GM12878 (cell line): ENCODE results near the gene MTHFD1. TPM values are rescaled to one million over a fixed set of nuclear protein-coding genes. Genes with fewer than 3 reads are reported as not detected.

ENCODE experiments used
- ATAC-seq: fragments of 200-7000 bp; cut with Tn5 transposase; 3 replicates; pipeline ENCODE4 v1.9.1; 2020; ENCODE audit warnings: mild to moderate bottlenecking, moderate library complexity
- BruUV-seq: library from RNA; stranded (reverse); fragments of 400-500 nt; replicated peaks from 2 replicates; lab custom pipeline; 2021; lab: Mats Ljungman, UMichigan
- CTCF ChIA-PET: fragments of 300-600 bp; sonication (Branson Sonifier 250); formaldehyde crosslinking; extraction: SDS; loops from one replicate; lab custom pipeline; 2021; ENCODE audit warnings: inconsistent platforms; lab: Yijun Ruan, JAX
- POLR2A ChIA-PET: fragments of 350-600 bp; formaldehyde crosslinking; extraction: SDS; loops from one replicate; lab custom pipeline; 2021; ENCODE audit warnings: inconsistent platforms; lab: Charles Lee
- RAD21 ChIA-PET: fragments of 300-600 bp; sonication (Branson Sonifier 250); formaldehyde crosslinking; loops from one replicate; lab custom pipeline; 2023; ENCODE audit warnings: antibody characterized with exemption; ENCODE audit not compliant: unreplicated experiment; lab: Charles Lee
- SMC1A ChIA-PET: fragments of 300-600 bp; sonication (Branson Sonifier 250); formaldehyde crosslinking; loops from one replicate; lab custom pipeline; 2023; ENCODE audit not compliant: unreplicated experiment, uncharacterized antibody; lab: Charles Lee
- DNase-seq: peaks from one replicate; pipeline ENCODE4 v3.0.0-alpha.2; 2011; ENCODE audit warnings: low read depth, low spot score
- FAIRE-seq: peaks from 3 replicates; lab custom pipeline; 2011; peaks lifted over from hg19 to GRCh38; lab: Jason Lieb, UNC
- H2AFZ ChIP-seq: 2 replicates; pipeline ENCODE4 v1.6.0; 2011; ENCODE audit warnings: low read depth, low read length, control low read depth; ENCODE audit not compliant: control insufficient read depth
- H3K27ac ChIP-seq: 2 replicates; pipeline ENCODE4 v1.5.1; 2011; ENCODE audit warnings: control low read depth; ENCODE audit not compliant: control insufficient read depth, insufficient read depth
- H3K27me3 ChIP-seq, 2 experiments: replicated peaks in 1 of 2; 2 replicates each; pipeline versions ENCODE4 v1.6.0 to v1.6.1; 2011; ENCODE audit warnings: low read length in 1 of 2; ENCODE audit not compliant: control insufficient read depth in 2 of 2, insufficient read depth in 2 of 2
- H3K36me3 ChIP-seq, 2 experiments: 2 replicates each; pipeline ENCODE4 v1.5.1; 2011; ENCODE audit warnings: low read length in 1 of 2; ENCODE audit not compliant: control insufficient read depth in 2 of 2, insufficient read depth in 2 of 2
- H3K4me1 ChIP-seq: 2 replicates; pipeline ENCODE4 v1.6.1; 2011; ENCODE audit warnings: mild to moderate bottlenecking, low read length, moderate library complexity, mixed read lengths; ENCODE audit not compliant: control insufficient read depth, insufficient read depth
- H3K4me2 ChIP-seq: 2 replicates; pipeline ENCODE4 v1.6.0; 2011; ENCODE audit warnings: control low read depth; ENCODE audit not compliant: control insufficient read depth, insufficient read depth
- H3K4me3 ChIP-seq: fragments of 200-600 bp; sonication (generic); 2 replicates; pipeline ENCODE4 v1.5.1; 2016
- H3K79me2 ChIP-seq: 2 replicates; pipeline ENCODE4 v1.6.0; 2011; ENCODE audit warnings: low read length; ENCODE audit not compliant: control insufficient read depth, insufficient read depth
- H3K9ac ChIP-seq: 2 replicates; pipeline ENCODE4 v1.8.0; 2011; ENCODE audit warnings: low read length, control low read depth, mixed read lengths; ENCODE audit not compliant: control insufficient read depth, insufficient read depth
- H3K9me3 ChIP-seq: replicated peaks from 3 replicates; pipeline ENCODE4 v1.5.1; 2011; ENCODE audit warnings: mild to moderate bottlenecking, low read length; ENCODE audit not compliant: control insufficient read depth, insufficient read depth
- H4K20me1 ChIP-seq: 2 replicates; pipeline ENCODE4 v1.6.0; 2011; ENCODE audit not compliant: control insufficient read depth, insufficient read depth
- FOS ChIP-seq: IDR thresholded peaks from 3 replicates; pipeline ENCODE4 v1.6.1; 2011; ENCODE audit warnings: borderline replicate concordance; ENCODE audit not compliant: insufficient read length; ENCODE audit errors: extremely low read depth
- FOXK2 ChIP-seq: fragments of 450-650 bp; IDR thresholded peaks from 2 replicates; pipeline ENCODE4 v1.6.1; 2017; ENCODE audit warnings: mild to moderate bottlenecking, moderate library complexity
- POLR2AphosphoS5 ChIP-seq: IDR thresholded peaks from 2 replicates; pipeline ENCODE4 v1.6.1; 2011; ENCODE audit warnings: mild to moderate bottlenecking, low read length, inconsistent platforms
- RUNX3 ChIP-seq: IDR thresholded peaks from 2 replicates; pipeline ENCODE4 v1.6.1; 2012; ENCODE audit warnings: low read length, inconsistent platforms
- ZNF384 ChIP-seq: IDR thresholded peaks from 2 replicates; pipeline ENCODE4 v1.6.1; 2012; ENCODE audit warnings: low read depth, mild to moderate bottlenecking, low read length, improper control_type of control experiment, borderline replicate concordance
- WGBS: methylation state at CpG from one replicate; pipeline ENCODE4 v1.1.6; 2016; ENCODE audit warnings: low lambda C conversion rate; ENCODE audit not compliant: insufficient replicate concordance, insufficient coverage; ENCODE audit errors: missing lambda C conversion rate; 5-methylcytosine and 5-hydroxymethylcytosine counted together
- in situ Hi-C: fragments of 300-500 bp; cut with MboI; formaldehyde crosslinking; loops from 9 replicates; pipeline ENCODE4 v1.14.3; 2018; ENCODE audit warnings: mixed read lengths
- intact Hi-C: fragments of 100-400 bp; cut with micrococcal nuclease; formaldehyde crosslinking; loops from one replicate; pipeline ENCODE4 v1.14.2; 2022; ENCODE audit not compliant: unreplicated experiment
- polyA plus RNA-seq, 11 experiments: library from polyadenylated mRNA; depleted of rRNA in 4 of 11; unstranded in 6 of 11; stranded (reverse) in 5 of 11; fragments of >200 nt; fragmentation: Nextera tagmentation in 4 of 11; fragmentation: Illumina TruSeq in 1 of 11; extraction: Ambion mirVana in 4 of 11; extraction: Trizol in 1 of 11; gene quantifications; 1 replicate in 1 of 11; 2 replicates in 10 of 11; pipeline versions ENCODE4 v1.2.1 to v1.2.3, GENCODE V29; 2011 to 2016; ENCODE audit warnings: inconsistent platforms in 2 of 11, missing spikeins in 2 of 11, low read depth in 1 of 11
- total RNA-seq, 4 experiments: library from RNA; depleted of rRNA in 3 of 4; stranded (reverse); fragments of >200 nt in 3 of 4; fragmentation: Illumina TruSeq in 1 of 4; extraction: Trizol in 1 of 4; gene quantifications; 2 replicates each; pipeline versions ENCODE4 v1.2.1 to v1.2.3, GENCODE V29; 2013 to 2021
- TF ChIP-seq, protein P1 (sequence below): IDR thresholded peaks from 2 replicates; pipeline ENCODE4 v1.6.1; 2011; ENCODE audit warnings: mild to moderate bottlenecking, low read depth, low read length, moderate library complexity; ENCODE audit not compliant: insufficient replicate concordance
- TF ChIP-seq, protein P2 (sequence below), 3 experiments: IDR thresholded peaks in 2 of 3; conservative IDR thresholded peaks in 1 of 3; 2 replicates each; pipeline ENCODE4 v1.5.1; 2011; ENCODE audit warnings: low read depth in 3 of 3, low read length in 3 of 3, mild to moderate bottlenecking in 3 of 3, control low read depth in 2 of 3, moderate library complexity in 2 of 3, inconsistent platforms in 1 of 3, mixed read lengths in 1 of 3; ENCODE audit not compliant: control insufficient read depth in 2 of 3, insufficient read depth in 1 of 3; ENCODE audit errors: extremely low read depth in 1 of 3
- TF ChIP-seq, protein P3 (sequence below): fragments of 150-350 bp; IDR thresholded peaks from 2 replicates; pipeline ENCODE4 v1.6.1; 2016; ENCODE audit warnings: low read depth, low read length

MTHFD1 gene
- total and polyA plus RNA-seq, 10 of the 15 experiments (the other 5 are each of a cell fraction or from before 2014, with no cell fraction given), result 99.3 to 310 (median 173) TPM

DNA sequence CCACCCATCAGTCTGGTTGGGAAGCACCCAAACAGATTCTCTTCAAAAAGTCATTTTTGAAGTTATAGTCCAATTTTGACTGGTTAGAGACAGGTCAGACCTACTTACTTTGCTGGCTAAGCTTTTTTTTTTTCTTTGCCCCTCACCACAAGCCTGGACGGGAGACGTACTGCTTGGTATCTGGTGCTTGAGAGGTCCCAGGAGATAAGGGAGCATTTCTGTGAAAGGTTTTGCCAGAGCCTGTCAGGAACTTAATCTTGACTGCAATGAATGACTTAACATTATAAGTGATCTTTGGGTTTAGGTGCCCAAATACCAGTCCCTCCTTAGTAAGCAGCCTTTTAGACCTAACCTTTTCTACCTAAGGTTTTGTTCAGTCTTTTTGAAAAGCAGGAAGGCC, 6.3 kb downstream of the MTHFD1 start:
- Histone ChIP-seq H3K4me3 (no peak overlapping the region), H3K79me2 (peaks cover 88% of the 10 kb centered on the region), H3K9me3 (no peaks in the 10 kb centered on the region), H2AFZ (no peak overlapping the region), H3K27ac (no peak overlapping the region), H3K4me1 (peaks cover 6% of the 10 kb centered on the region), H3K27me3 (no peaks in the 10 kb centered on the region), H3K36me3 (peaks cover 0 to 3% of the 10 kb centered on the region in 2 experiments; a peak in 2 of 4 replicates), H4K20me1 (no peaks in the 10 kb centered on the region), H3K4me2 (peak overlapping the region; percentile 20; the same call in 1 of the 2 replicates), H3K9ac (no peak overlapping the region)
- ATAC-seq, result no peak
- BruUV-seq, result no TSS peak
- DNase-seq, result no peak
- ChIA-PET CTCF (interaction anchor here (0.6 to 3.3 kb wide), 8 partner anchors 9 to 107 kb away, joined by 3 to 25 read pairs (median 3); no protein-coding TSS in a partner anchor), SMC1A (interaction anchor here (3.1 to 5.2 kb wide), 3 partner anchors 11 to 79 kb away, joined by 8 to 29 read pairs (median 21); no protein-coding TSS in a partner anchor), POLR2A (interaction anchor here (0.9 kb wide), 1 partner anchor 12 kb away, joined by 4 read pairs; no protein-coding TSS in a partner anchor), RAD21 (interaction anchor here (0.9 to 1.6 kb wide), 3 partner anchors 11 to 242 kb away, joined by 3 to 5 read pairs (median 3); no protein-coding TSS in a partner anchor)
- WGBS, result 100% methylated on average over 2 of the region's 2 CpGs
- FAIRE-seq, result no peak
- in situ Hi-C loops, result no loop called here
- TF ChIP-seq RUNX3 (no peak), POLR2AphosphoS5 (no peak), FOXK2 (no peak), ZNF384 (no peak), FOS (no peak)
- TF ChIP-seq, protein P1, sequence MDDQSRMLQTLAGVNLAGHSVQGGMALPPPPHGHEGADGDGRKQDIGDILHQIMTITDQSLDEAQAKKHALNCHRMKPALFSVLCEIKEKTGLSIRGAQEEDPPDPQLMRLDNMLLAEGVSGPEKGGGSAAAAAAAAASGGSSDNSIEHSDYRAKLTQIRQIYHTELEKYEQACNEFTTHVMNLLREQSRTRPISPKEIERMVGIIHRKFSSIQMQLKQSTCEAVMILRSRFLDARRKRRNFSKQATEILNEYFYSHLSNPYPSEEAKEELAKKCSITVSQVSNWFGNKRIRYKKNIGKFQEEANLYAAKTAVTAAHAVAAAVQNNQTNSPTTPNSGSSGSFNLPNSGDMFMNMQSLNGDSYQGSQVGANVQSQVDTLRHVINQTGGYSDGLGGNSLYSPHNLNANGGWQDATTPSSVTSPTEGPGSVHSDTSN, result no peak
- TF ChIP-seq, protein P2, sequence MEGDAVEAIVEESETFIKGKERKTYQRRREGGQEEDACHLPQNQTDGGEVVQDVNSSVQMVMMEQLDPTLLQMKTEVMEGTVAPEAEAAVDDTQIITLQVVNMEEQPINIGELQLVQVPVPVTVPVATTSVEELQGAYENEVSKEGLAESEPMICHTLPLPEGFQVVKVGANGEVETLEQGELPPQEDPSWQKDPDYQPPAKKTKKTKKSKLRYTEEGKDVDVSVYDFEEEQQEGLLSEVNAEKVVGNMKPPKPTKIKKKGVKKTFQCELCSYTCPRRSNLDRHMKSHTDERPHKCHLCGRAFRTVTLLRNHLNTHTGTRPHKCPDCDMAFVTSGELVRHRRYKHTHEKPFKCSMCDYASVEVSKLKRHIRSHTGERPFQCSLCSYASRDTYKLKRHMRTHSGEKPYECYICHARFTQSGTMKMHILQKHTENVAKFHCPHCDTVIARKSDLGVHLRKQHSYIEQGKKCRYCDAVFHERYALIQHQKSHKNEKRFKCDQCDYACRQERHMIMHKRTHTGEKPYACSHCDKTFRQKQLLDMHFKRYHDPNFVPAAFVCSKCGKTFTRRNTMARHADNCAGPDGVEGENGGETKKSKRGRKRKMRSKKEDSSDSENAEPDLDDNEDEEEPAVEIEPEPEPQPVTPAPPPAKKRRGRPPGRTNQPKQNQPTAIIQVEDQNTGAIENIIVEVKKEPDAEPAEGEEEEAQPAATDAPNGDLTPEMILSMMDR (IDR thresholded peaks at IDR 0.05 in 2 of 3, conservative IDR thresholded peaks at IDR 0.05 in 1 of 3; ENCODE audit: control insufficient read depth in 2 of 3, extremely low read depth in 1 of 3, insufficient read depth in 1 of 3, low read depth in 3 of 3, low read length in 3 of 3), result no peak
- TF ChIP-seq, protein P3, sequence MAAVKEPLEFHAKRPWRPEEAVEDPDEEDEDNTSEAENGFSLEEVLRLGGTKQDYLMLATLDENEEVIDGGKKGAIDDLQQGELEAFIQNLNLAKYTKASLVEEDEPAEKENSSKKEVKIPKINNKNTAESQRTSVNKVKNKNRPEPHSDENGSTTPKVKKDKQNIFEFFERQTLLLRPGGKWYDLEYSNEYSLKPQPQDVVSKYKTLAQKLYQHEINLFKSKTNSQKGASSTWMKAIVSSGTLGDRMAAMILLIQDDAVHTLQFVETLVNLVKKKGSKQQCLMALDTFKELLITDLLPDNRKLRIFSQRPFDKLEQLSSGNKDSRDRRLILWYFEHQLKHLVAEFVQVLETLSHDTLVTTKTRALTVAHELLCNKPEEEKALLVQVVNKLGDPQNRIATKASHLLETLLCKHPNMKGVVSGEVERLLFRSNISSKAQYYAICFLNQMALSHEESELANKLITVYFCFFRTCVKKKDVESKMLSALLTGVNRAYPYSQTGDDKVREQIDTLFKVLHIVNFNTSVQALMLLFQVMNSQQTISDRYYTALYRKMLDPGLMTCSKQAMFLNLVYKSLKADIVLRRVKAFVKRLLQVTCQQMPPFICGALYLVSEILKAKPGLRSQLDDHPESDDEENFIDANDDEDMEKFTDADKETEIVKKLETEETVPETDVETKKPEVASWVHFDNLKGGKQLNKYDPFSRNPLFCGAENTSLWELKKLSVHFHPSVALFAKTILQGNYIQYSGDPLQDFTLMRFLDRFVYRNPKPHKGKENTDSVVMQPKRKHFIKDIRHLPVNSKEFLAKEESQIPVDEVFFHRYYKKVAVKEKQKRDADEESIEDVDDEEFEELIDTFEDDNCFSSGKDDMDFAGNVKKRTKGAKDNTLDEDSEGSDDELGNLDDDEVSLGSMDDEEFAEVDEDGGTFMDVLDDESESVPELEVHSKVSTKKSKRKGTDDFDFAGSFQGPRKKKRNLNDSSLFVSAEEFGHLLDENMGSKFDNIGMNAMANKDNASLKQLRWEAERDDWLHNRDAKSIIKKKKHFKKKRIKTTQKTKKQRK, result no peak
- intact Hi-C loops, result no loop called here
